ENCODE measurements around the gene LETM1.

DNA sequence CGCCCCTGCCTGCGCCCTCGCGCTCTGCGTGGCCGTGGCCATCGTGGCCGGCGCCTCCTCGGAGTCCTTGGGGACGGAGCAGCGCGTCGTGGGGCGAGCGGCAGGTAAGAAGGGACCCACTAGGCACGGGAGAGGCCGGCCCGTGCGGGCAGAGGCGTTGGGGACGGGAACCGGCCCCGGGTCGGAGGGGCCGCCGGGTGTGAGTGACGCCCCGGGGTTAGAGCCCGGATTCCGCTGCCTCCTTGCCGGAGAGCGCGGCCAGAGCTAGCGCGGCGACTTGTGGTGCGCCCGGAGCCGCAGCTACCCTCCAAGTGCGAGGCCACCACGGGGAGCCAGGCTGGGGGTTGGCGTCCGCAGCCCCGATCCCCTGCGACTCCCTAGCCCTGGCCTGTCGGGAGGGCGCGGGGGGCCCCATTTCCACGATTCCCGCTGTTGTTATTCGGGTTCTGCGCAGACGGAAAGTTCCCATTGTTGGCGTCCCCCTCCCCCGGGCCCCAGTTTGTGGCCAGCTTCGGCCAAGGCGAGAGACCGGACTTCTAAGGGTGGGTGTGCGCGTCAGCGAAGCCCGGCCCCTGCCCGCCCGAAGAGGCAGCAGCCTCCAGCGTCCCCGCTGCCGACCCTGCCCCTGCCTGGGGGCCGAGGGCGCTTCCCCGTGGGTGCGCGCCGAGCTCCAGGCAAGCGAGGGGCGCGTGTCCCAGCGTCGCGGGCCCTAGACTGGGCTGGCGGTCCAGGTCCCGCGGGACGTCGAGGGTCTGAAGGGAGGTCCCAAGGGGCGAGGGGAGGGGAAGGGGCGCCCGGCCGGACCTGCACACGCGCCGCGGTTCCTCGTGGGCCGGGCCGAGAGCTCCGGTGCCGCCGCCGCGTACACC lies 61.8 kb downstream of the LETM1 start:
- no peak for TF ChIP-seq CTCF (IDR thresholded peaks at IDR 0.05)
- TF ChIP-seq POLR2A (IDR thresholded peaks at IDR 0.05), result no peak
- no peak for TF ChIP-seq POLR2AphosphoS5 (IDR thresholded peaks at IDR 0.05)

Data from prostate gland (tissue), 2 donors.